Measurements from ENCODE around the gene ARFGAP1. TPM values are rescaled to one million over a fixed set of nuclear protein-coding genes. Genes with fewer than 3 reads are reported as not detected.

Gene ARFGAP1
- total RNA-seq, 1 donor from 2014 or later, result 25.3 TPM

GRCh38 chr20:63273059-63273579, 506 bp downstream of the ARFGAP1 start:
- intact Hi-C loops (cut with DNase I), result no loop called here
- no peak for ATAC-seq (ENCODE audit: poor library complexity)

DNA sequence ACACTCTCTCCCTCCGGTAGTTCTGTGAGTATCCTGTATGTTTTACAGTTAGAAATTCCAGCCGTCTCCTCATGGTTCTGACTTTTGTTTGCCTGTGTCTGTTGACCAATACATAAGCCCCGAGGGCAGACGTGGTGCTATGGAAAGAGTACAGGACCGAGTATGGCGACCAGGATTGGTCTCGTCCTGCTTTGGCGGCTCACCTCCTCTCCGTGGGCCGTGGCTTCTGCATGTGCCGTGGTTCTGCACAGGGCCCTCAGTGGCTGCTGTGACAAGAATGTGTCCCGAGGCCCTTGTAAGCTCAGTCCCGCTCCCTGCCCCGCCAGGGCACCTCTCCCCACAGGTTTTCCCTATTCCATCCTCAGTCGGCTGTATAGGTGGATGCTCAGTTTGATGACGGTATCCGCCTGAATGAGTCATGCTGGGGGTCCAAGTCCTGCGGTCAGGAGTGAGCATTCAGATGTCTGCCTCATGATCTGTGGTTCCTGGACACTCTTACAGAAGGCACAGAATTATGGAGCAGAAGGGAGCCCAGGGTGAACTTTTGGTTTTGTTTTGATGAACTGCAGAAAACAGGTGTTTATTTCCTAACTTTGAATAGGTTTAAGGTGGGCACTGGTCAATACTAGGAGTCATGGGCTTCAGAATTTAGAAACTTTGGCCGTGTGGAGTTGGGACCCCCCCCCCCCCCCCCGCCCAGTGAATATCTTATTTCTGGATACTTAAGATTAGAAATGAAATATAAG, 1.2 kb downstream of the ARFGAP1 start:
- DNase-seq (no peak), ATAC-seq (ENCODE audit: poor library complexity) (no peak)
- intact Hi-C loops (cut with DNase I), result no loop called here

More at GRCh38 chr20:63273059-63273579, 506 bp downstream of the ARFGAP1 start:
- no peak for DNase-seq

GRCh38 chr20:63274381-63275228, 2.0 kb downstream of the ARFGAP1 start:
- DNase-seq (no peak), ATAC-seq (ENCODE audit: poor library complexity) (no peak)
- intact Hi-C loops (cut with DNase I), result no loop called here

DNA sequence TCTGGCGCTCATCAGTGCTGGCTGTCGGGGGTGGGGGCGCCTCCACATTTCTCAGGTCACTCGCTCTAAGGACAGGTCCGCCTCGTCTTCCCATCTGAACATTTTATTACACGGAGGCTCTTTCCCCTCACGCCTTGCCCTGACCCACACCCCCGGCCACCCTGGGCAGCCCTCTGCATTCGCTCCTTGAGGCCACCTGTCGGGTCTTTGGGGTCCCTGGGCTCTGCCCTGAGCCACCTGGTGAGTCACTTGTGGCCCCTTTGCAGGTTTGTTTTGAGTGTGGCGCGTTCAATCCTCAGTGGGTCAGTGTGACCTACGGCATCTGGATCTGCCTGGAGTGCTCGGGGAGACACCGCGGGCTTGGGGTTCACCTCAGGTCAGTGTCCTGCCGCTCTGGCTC, 3.2 kb downstream of the ARFGAP1 start:
- intact Hi-C loops (cut with DNase I), result no loop called here
- ATAC-seq (ENCODE audit: poor library complexity) (no peak), DNase-seq (no peak)

- intact Hi-C loops (cut with DNase I), result no loop called here
- DNase-seq (no peak), ATAC-seq (ENCODE audit: poor library complexity) (no peak)
These were observed 4.3 kb downstream of the ARFGAP1 start for GRCh38 chr20:63276956-63277355.

DNA sequence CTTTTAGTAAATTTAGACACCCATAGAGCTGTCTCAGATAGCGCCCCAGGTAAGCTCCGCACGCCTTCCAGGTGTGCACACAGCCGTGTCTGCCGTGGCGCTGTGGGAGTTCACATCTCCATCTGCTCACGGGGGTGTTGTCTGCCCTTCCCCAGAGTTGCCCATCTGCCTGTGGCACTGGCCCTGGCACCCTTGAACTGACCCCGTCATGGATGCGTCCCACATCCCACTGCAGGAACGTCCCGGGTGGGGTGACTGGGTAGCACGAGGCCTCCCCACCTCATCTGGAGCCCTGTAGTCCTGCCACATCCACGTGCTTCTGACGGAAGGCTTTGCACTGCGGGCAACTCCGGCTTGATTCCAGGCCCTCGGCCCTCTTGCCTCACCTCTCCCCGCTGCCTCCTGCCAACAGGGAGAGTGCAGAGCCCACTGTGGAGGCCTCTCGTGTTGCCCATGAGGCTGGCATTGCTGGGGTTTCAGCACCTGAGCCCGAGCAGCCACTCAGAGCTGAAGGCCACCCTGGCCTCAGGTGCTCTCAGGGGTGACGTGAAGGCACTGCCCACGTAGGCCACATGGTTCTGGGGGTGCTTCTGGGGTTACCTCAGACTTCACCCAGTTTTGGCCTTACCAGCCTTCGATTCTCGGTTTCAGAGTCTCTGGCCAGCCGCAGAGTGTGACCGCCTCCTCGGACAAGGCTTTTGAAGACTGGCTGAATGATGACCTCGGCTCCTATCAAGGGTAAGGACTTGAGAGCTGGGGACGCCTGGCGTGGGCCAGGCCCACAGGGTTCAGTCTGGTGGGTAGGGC, 5.1 kb downstream of the ARFGAP1 start:
- intact Hi-C loops (cut with DNase I), result no loop called here
- no peak for ATAC-seq (ENCODE audit: poor library complexity)
- DNase-seq, result no peak

DNA sequence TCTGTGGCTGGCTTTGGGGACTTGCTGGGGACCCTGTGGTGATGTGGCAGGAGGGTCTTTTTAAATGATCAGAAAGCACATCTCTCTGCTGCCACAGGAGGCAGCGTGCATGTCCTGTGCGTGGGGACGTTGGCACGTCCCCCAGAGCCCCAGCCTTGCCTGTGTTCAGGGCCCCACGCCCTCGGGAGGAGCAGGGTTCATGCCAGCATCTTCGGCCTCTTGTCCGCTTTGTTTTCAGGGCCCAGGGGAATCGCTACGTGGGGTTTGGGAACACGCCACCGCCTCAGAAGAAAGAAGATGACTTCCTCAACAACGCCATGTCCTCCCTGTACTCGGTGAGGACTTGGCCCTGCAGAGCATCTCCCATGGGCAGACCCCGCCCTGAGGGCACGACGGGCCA, 6.0 kb downstream of the ARFGAP1 start:
- intact Hi-C loops (cut with DNase I), result no loop called here
- DNase-seq (no peak), ATAC-seq (ENCODE audit: poor library complexity) (no peak)

GRCh38 chr20:63279931-63280330, 7.3 kb downstream of the ARFGAP1 start:
- intact Hi-C loops (cut with DNase I), result no loop called here
- DNase-seq (no peak), ATAC-seq (ENCODE audit: poor library complexity) (no peak)

GRCh38 chr20:63280371-63280770, 7.8 kb downstream of the ARFGAP1 start:
- ATAC-seq (ENCODE audit: poor library complexity) (no peak), DNase-seq (no peak)
- intact Hi-C loops (cut with DNase I), result no loop called here

DNA sequence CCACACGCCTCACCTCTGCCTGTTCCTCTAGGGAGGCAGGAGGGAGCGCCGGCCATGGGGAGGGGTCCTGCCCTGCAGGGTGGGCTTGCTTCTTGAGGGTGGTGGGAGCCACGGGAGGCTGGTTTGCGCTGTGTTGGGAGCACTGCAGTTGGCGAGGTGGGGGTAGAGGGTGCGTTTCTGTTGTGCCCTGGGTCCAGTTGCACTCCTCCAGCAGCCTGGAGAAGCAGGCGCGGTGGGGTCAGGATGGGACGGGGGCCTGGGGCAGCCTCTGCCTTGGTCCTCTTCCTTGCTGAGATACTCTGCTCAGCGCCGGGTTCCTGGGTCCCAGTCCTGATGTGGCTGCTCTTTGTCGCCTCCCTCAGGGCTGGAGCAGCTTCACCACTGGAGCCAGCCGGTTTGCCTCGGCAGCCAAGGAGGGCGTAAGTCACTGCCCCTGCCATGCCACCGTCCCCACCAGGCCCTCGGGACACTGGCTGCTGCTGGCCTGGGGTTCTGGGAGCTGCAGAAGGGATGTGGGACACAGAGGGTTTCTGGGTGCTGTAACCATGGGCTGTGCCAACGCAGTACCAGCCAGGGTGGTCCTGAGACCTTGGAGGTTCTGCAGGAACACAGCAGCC, 8.4 kb downstream of the ARFGAP1 start:
- intact Hi-C loops (cut with DNase I), result no loop called here
- DNase-seq (no peak), ATAC-seq (ENCODE audit: poor library complexity) (no peak)

DNA sequence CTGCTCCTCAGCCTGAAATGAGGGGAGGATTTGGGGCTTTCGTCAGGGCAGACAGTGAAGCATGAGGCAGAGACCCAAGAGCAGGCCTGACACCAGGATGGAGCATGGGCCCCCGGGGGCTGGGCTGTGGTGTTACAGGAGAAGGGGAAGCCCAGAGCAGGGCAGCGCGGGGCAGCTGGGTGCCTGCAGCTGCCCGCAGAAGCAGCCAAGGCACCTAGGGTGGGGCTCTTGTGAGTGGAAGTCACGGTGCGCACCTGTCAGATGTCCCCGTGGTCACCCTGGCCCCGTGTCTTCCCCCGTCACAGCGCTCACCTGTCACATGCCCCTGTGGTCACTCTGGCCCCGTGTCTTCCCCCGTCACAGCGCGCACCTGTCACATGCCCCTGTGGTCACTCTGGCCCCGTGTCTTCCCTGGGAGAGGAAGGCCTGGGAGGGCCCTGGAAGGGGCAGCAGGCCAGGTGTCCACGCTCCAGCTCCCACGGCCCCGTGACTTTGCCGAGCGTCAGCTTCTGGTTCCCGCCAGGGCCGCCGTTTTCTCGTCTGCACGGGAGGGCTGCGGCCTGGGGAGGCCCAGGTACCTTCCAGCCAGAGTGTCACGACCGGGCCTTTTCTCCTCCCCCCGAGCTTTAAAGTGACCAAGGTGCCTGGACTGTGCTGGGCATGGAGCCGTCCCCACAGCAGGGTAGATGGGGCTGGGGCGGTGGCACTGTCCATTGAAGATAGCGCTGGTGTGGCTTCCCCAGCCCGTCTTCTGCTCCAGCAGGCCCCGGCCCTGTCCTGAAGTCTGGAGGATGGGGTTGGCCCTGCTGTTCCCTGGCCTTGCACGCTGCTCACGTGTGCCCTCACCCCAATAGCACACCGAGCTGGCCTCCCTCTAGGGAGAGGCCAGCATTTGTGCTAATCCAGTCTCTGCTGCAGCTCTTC, 9.4 kb downstream of the ARFGAP1 start:
- intact Hi-C loops (cut with DNase I), result no loop called here
- DNase-seq, result no peak
- no peak for ATAC-seq (ENCODE audit: poor library complexity)

DNA sequence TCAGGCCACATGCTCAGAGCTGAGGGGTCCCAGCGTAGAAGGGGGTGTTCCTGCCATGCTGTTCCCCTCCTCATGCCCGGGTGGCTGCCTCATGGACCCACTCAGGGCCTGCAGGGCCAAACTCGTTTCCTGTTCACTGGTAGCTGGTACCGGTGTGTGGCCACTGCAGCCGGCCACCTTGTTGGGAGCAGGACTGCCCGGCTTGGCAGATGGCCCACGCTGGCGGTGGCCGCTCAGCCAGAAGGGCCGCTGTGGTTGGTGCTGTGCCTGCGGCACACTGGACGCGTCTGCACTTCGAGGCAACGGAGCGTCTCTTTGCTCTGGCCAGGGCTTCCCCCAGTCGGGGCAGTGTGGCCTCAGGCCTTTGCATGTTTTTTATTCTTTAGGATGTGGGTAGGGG, 10.3 kb downstream of the ARFGAP1 start:
- intact Hi-C loops (cut with DNase I), result no loop called here
- DNase-seq (no peak), ATAC-seq (ENCODE audit: poor library complexity) (no peak)

DNA sequence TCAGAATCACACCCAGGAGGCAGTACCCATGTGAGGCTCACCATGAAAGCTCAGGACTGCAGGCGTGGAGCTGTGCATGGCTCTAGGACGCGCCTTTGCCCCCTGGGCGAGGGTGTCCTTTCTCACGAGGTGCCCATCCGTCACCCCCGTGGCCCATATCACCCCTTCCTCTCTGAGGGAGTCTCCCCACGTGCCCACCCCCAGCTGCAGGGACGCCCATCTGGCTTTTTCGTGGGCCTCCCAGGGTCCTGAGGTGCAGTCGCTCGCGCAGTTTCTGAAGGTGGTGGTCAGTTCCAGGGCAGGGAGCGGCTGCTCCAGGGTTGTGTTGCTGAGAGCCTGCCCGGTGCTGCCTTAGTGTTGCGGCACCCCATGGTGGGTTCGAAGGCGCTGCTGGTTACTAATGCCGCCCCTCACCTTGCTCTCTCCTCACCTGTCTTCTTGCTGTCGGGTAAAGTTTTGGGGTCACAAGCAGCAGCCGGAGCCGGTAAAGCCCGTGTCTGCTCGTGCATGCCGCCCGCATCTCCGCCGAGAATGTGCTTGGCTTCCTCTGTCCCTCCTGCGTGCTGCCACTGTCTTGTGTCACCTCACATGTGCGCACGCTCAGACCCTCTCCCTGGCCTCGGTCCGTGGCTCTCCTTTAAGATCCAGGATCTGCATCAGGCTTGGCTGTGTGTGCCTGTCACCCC, 10.9 kb downstream of the ARFGAP1 start:
- DNase-seq, result no peak
- intact Hi-C loops (cut with DNase I), result no loop called here
- no peak for ATAC-seq (ENCODE audit: poor library complexity)

DNA sequence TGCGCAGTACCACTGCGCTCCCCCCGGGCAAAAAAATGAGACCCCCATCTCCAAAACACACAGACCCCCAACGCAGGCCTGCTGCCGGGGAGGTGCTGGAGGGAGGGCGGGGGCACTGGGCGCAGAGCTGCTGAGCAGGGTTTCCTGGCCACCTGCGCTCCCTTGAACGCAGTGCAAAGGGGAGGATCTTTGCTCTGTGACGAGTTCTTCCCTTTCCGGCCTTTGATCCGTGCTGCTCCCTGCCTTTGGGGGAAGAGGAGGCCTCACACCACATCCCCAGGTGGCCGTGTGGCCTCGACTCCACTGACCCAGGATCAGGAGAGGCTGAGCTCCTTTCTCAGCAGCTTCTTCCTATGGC, 11.4 kb downstream of the ARFGAP1 start:
- no peak for DNase-seq
- ATAC-seq (ENCODE audit: poor library complexity), result no peak
- intact Hi-C loops (cut with DNase I), result no loop called here

- intact Hi-C loops (cut with DNase I), result no loop called here
- ATAC-seq (ENCODE audit: poor library complexity) (no peak), DNase-seq (no peak)
These were observed 11.9 kb downstream of the ARFGAP1 start for GRCh38 chr20:63284544-63284949.

DNA sequence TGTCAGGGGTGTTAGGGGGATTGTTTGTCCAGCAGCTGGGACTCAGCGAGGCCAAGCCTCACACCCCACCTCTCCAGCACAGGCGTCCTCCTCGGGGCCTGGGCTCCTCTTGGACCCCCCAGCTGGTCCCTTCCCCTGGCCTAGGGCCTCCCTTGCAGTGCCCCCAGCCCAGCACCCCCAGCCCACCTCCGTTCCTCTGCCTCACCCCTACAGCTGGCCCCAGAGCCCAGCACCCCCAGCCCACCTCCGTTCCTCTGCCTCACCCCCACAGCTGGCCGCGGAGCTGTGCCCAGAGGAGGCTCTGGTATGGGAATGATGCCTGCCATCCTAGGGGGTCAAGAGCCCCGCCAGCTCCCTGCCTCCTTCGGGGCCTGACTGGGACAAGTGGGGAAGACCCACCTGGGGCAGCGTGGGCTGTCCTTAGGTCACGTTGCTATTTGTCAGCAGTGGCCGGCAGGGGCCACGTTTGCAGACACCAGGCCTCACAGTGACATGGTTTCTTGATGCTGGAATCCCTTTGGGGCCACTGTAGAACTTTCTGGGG, 12.4 kb downstream of the ARFGAP1 start:
- DNase-seq, result no peak
- intact Hi-C loops (cut with DNase I), result no loop called here
- no peak for ATAC-seq (ENCODE audit: poor library complexity)
